HG02938 (cell line): ENCODE results near the gene SPATC1L.

ENCODE experiments used
- ATAC-seq: cut with Tn5 transposase; IDR thresholded peaks from one replicate; pipeline ENCODE4 v1.9.1; 2021; ENCODE audit warnings: mild to moderate bottlenecking, moderate library complexity; ENCODE audit not compliant: unreplicated experiment

SPATC1L gene

GRCh38 chr21:46111857-46112724 is 72.2 kb downstream of the SPATC1L start:
- no peak for ATAC-seq

GRCh38 chr21:46111193-46111571 is 73.1 kb downstream of the SPATC1L start:
- ATAC-seq = no peak
